GM19238 (cell line): ENCODE results near the gene NOC2L.

Experiments
- DNase-seq: peaks from one replicate; pipeline ENCODE4 v3.0.0; 2011; ENCODE audit warnings: low spot score; ENCODE audit not compliant: insufficient read length

Gene NOC2L

GRCh38 chr1:975365-975764 is 16.3 kb upstream of the NOC2L start:
- DNase-seq = no peak

GRCh38 chr1:974687-975328 is 15.8 kb upstream of the NOC2L start:
- DNase-seq = no peak

GRCh38 chr1:974293-974640 is 15.2 kb upstream of the NOC2L start:
- DNase-seq = no peak

- DNase-seq = no peak
Measured at GRCh38 chr1:973459-974292, 14.6 kb upstream of the NOC2L start.

- DNase-seq = no peak
Measured at GRCh38 chr1:972726-973458, 13.8 kb upstream of the NOC2L start.

- DNase-seq = no peak
Measured at GRCh38 chr1:971751-972506, 12.9 kb upstream of the NOC2L start.

GRCh38 chr1:970973-971730 is 12.1 kb upstream of the NOC2L start:
- no peak for DNase-seq

GRCh38 chr1:970242-970972 is 11.4 kb upstream of the NOC2L start:
- no peak for DNase-seq

- no peak for DNase-seq
Measured at GRCh38 chr1:969260-969855, 10.3 kb upstream of the NOC2L start.

- DNase-seq = no peak
Measured at GRCh38 chr1:967466-968343, 8.6 kb upstream of the NOC2L start.

- peak; percentile 96 for DNase-seq
Measured at GRCh38 chr1:966704-967300, 7.7 kb upstream of the NOC2L start.

- DNase-seq = peak; percentile 56
Measured at GRCh38 chr1:966135-966703, 7.2 kb upstream of the NOC2L start, which contains the start of gene PLEKHN1. PLEKHN1 (plus strand) TSS chr1:966482; CDS start chr1:966532, 50 bp downstream.

GRCh38 chr1:965526-966134 is 6.6 kb upstream of the NOC2L start:
- DNase-seq = no peak

- no peak for DNase-seq
Measured at GRCh38 chr1:964691-965525, 5.9 kb upstream of the NOC2L start.

GRCh38 chr1:963746-964525 is 4.9 kb upstream of the NOC2L start:
- DNase-seq = no peak

GRCh38 chr1:963301-963651 is 4.2 kb upstream of the NOC2L start:
- no peak for DNase-seq
